ENCODE measurements around the gene GPR12.

GRCh38 chr13:26743971-26744370 is 16.6 kb downstream of the GPR12 start:
- no peak for TF ChIP-seq EP300 (conservative IDR thresholded peaks at IDR 0.05; ENCODE audit: poor library complexity, severe bottlenecking)
- TF ChIP-seq SMC3 (conservative IDR thresholded peaks at IDR 0.05; ENCODE audit: poor library complexity): no peak
- TF ChIP-seq CTCF (IDR thresholded peaks at IDR 0.05; ENCODE audit: poor library complexity, severe bottlenecking): no peak
- TF ChIP-seq EZH2 (IDR thresholded peaks at IDR 0.05; ENCODE audit: borderline replicate concordance, insufficient read depth, low read length, poor library complexity, severe bottlenecking): no peak
- TF ChIP-seq RAD21 (conservative IDR thresholded peaks at IDR 0.05): no peak
- no peak for TF ChIP-seq POLR2AphosphoS5 (IDR thresholded peaks at IDR 0.05)
- no peak for TF ChIP-seq REST (IDR thresholded peaks at IDR 0.05; ENCODE audit: borderline replicate concordance)
